Fibroblast of skin of abdomen (primary cell): ENCODE results near the gene MAP1B.
A peak's percentile ranks its signal among the peaks of the same experiment; 100 is the strongest.

Experiments used
- DNase-seq: peaks from one replicate; pipeline ENCODE4 v3.0.0-alpha.2; 2013

MAP1B gene

GRCh38 chr5:72225741-72226140 lies 118.5 kb downstream of the MAP1B start:
- DNase-seq, result peak; percentile 62

GRCh38 chr5:72226950-72227349 lies 119.7 kb downstream of the MAP1B start:
- no peak for DNase-seq

GRCh38 chr5:72228960-72229359 lies 121.7 kb downstream of the MAP1B start:
- no peak for DNase-seq

GRCh38 chr5:72231991-72232703 lies 124.9 kb downstream of the MAP1B start:
- DNase-seq, result no peak

GRCh38 chr5:72232838-72233237 lies 125.6 kb downstream of the MAP1B start:
- DNase-seq, result no peak

GRCh38 chr5:72233835-72234234 lies 126.6 kb downstream of the MAP1B start:
- no peak for DNase-seq

- peak; percentile 79 for DNase-seq
These were observed 127.0 kb downstream of the MAP1B start for GRCh38 chr5:72234265-72234700.

GRCh38 chr5:72234868-72235267 lies 127.6 kb downstream of the MAP1B start:
- DNase-seq, result no peak

GRCh38 chr5:72235725-72236124 lies 128.4 kb downstream of the MAP1B start:
- DNase-seq, result peak; percentile 61

- no peak for DNase-seq
These were observed 130.1 kb downstream of the MAP1B start for GRCh38 chr5:72237415-72237814.

GRCh38 chr5:72237879-72238278 lies 130.6 kb downstream of the MAP1B start:
- no peak for DNase-seq

- no peak for DNase-seq
These were observed 131.6 kb downstream of the MAP1B start for GRCh38 chr5:72238712-72239445.

GRCh38 chr5:72241346-72242003 lies 134.2 kb downstream of the MAP1B start:
- DNase-seq, result no peak

- DNase-seq, result peak; percentile 39
These were observed 135.7 kb downstream of the MAP1B start for GRCh38 chr5:72242796-72243475.

GRCh38 chr5:72243706-72244105 lies 136.4 kb downstream of the MAP1B start:
- no peak for DNase-seq

GRCh38 chr5:72244862-72245371 lies 137.6 kb downstream of the MAP1B start:
- DNase-seq, result peak; percentile 55

- DNase-seq, result no peak
These were observed 138.3 kb downstream of the MAP1B start for GRCh38 chr5:72245546-72245945.

GRCh38 chr5:72245951-72246532 lies 138.8 kb downstream of the MAP1B start:
- peak; percentile 76 for DNase-seq

- DNase-seq, result no peak
These were observed 139.7 kb downstream of the MAP1B start for GRCh38 chr5:72246954-72247442.

- DNase-seq, result peak; percentile 93
These were observed 141.2 kb downstream of the MAP1B start for GRCh38 chr5:72248410-72248981.

GRCh38 chr5:72251386-72251785 lies 144.1 kb downstream of the MAP1B start:
- no peak for DNase-seq

GRCh38 chr5:72252008-72252407 lies 144.7 kb downstream of the MAP1B start:
- DNase-seq, result no peak
